Measurements from ENCODE around the gene SEPTIN14.
"Not testable (repeated sequence)": the region's sequence is repeated elsewhere in the genome, so short reads cannot be mapped to it uniquely, and the experiment has no call there.

- not testable (repeated sequence) for TF ChIP-seq RAD21 (conservative IDR thresholded peaks at IDR 0.05); EP300 (conservative IDR thresholded peaks at IDR 0.05; ENCODE audit: poor library complexity, severe bottlenecking); EZH2 (IDR thresholded peaks at IDR 0.05; ENCODE audit: borderline replicate concordance, insufficient read depth, low read length, poor library complexity, severe bottlenecking); POLR2AphosphoS5 (IDR thresholded peaks at IDR 0.05); TAF1 (IDR thresholded peaks at IDR 0.05; ENCODE audit: low read depth); SMC3 (conservative IDR thresholded peaks at IDR 0.05; ENCODE audit: poor library complexity); REST (IDR thresholded peaks at IDR 0.05; ENCODE audit: borderline replicate concordance)
- TF ChIP-seq, protein P1, sequence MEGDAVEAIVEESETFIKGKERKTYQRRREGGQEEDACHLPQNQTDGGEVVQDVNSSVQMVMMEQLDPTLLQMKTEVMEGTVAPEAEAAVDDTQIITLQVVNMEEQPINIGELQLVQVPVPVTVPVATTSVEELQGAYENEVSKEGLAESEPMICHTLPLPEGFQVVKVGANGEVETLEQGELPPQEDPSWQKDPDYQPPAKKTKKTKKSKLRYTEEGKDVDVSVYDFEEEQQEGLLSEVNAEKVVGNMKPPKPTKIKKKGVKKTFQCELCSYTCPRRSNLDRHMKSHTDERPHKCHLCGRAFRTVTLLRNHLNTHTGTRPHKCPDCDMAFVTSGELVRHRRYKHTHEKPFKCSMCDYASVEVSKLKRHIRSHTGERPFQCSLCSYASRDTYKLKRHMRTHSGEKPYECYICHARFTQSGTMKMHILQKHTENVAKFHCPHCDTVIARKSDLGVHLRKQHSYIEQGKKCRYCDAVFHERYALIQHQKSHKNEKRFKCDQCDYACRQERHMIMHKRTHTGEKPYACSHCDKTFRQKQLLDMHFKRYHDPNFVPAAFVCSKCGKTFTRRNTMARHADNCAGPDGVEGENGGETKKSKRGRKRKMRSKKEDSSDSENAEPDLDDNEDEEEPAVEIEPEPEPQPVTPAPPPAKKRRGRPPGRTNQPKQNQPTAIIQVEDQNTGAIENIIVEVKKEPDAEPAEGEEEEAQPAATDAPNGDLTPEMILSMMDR (IDR thresholded peaks at IDR 0.05; ENCODE audit: poor library complexity, severe bottlenecking), result not testable (repeated sequence)
Measured at GRCh38 chr7:55753274-55753862, 109.2 kb downstream of the SEPTIN14 start.
